ENCODE measurements around the gene DAG1.
"Not testable (repeated sequence)": the region's sequence is repeated elsewhere in the genome, so short reads cannot be mapped to it uniquely, and the experiment has no call there.

- TF ChIP-seq, protein P1, sequence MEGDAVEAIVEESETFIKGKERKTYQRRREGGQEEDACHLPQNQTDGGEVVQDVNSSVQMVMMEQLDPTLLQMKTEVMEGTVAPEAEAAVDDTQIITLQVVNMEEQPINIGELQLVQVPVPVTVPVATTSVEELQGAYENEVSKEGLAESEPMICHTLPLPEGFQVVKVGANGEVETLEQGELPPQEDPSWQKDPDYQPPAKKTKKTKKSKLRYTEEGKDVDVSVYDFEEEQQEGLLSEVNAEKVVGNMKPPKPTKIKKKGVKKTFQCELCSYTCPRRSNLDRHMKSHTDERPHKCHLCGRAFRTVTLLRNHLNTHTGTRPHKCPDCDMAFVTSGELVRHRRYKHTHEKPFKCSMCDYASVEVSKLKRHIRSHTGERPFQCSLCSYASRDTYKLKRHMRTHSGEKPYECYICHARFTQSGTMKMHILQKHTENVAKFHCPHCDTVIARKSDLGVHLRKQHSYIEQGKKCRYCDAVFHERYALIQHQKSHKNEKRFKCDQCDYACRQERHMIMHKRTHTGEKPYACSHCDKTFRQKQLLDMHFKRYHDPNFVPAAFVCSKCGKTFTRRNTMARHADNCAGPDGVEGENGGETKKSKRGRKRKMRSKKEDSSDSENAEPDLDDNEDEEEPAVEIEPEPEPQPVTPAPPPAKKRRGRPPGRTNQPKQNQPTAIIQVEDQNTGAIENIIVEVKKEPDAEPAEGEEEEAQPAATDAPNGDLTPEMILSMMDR (conservative IDR thresholded peaks at IDR 0.05) = not testable (repeated sequence)
- not testable (repeated sequence) for TF ChIP-seq EZH2 (IDR thresholded peaks at IDR 0.05; ENCODE audit: low read depth)
These were observed 26.8 kb downstream of the DAG1 start for GRCh38 chr3:49496845-49497244.
